Trophoblast cell (in vitro differentiated cells and primary cell): ENCODE measurements around the gene RNF38.

ENCODE experiments used
- DNase-seq, 2 donors: peaks; one replicate each; pipeline ENCODE4 v3.0.0-alpha.2; 2016
- H2AFZ ChIP-seq: 2 replicates; pipeline ENCODE4 v1.6.1; 2013; ENCODE audit warnings: low read length, moderate library complexity, mild to moderate bottlenecking; ENCODE audit not compliant: insufficient read depth, poor library complexity
- H2AK5ac ChIP-seq: 2 replicates; pipeline ENCODE4 v1.6.1; 2013; ENCODE audit warnings: mild to moderate bottlenecking, low read length
- H2BK120ac ChIP-seq: 2 replicates; pipeline ENCODE4 v1.6.1; 2013; ENCODE audit warnings: low read length, mild to moderate bottlenecking, moderate library complexity; ENCODE audit not compliant: insufficient read depth, poor library complexity
- H2BK12ac ChIP-seq: 2 replicates; pipeline ENCODE4 v1.6.1; 2013; ENCODE audit warnings: mild to moderate bottlenecking, low read length, moderate library complexity
- H2BK5ac ChIP-seq: 2 replicates; pipeline ENCODE4 v1.6.1; 2013; ENCODE audit warnings: low read length, low read depth, moderate library complexity, mild to moderate bottlenecking; ENCODE audit not compliant: poor library complexity
- H3K14ac ChIP-seq: 2 replicates; pipeline ENCODE4 v1.6.1; 2013; ENCODE audit warnings: mild to moderate bottlenecking, low read length
- H3K18ac ChIP-seq: 2 replicates; pipeline ENCODE4 v1.6.1; 2013; ENCODE audit warnings: mild to moderate bottlenecking, low read length
- H3K23ac ChIP-seq: 2 replicates; pipeline ENCODE4 v1.6.1; 2013; ENCODE audit warnings: low read length
- H3K27ac ChIP-seq: 2 replicates; pipeline ENCODE4 v1.5.1; 2013; ENCODE audit warnings: low read depth, mild to moderate bottlenecking, inconsistent platforms, low read length, moderate library complexity
- H3K27me3 ChIP-seq: 2 replicates; pipeline ENCODE4 v1.6.1; 2013; ENCODE audit warnings: inconsistent platforms, mild to moderate bottlenecking, low read length, moderate library complexity; ENCODE audit not compliant: insufficient read depth
- H3K36me3 ChIP-seq, 2 experiments: 1 replicate in 1 of 2; 2 replicates in 1 of 2; pipeline ENCODE4 v1.6.1; 2013; ENCODE audit warnings: low read length in 2 of 2, mild to moderate bottlenecking in 2 of 2, moderate library complexity in 1 of 2; ENCODE audit not compliant: insufficient read depth in 2 of 2, control insufficient read depth in 1 of 2
- H3K4ac ChIP-seq: 2 replicates; pipeline ENCODE4 v1.6.1; 2013; ENCODE audit warnings: low read depth, mild to moderate bottlenecking, low read length, moderate library complexity
- H3K4me1 ChIP-seq, 2 experiments: 1 replicate in 1 of 2; 2 replicates in 1 of 2; pipeline ENCODE4 v1.6.1; 2013; ENCODE audit warnings: low read length in 2 of 2, mild to moderate bottlenecking in 2 of 2, moderate library complexity in 1 of 2; ENCODE audit not compliant: insufficient read depth in 2 of 2, control insufficient read depth in 1 of 2
- H3K4me2 ChIP-seq: 2 replicates; pipeline ENCODE4 v1.6.1; 2013; ENCODE audit warnings: inconsistent platforms, mild to moderate bottlenecking, low read length, moderate library complexity
- H3K4me3 ChIP-seq: 2 replicates; pipeline ENCODE4 v1.5.1; 2013; ENCODE audit warnings: mild to moderate bottlenecking, low read depth, low read length, inconsistent platforms
- H3K79me1 ChIP-seq: one replicate; pipeline ENCODE4 v1.6.1; 2013; ENCODE audit warnings: low read length
- H3K79me2 ChIP-seq: 2 replicates; pipeline ENCODE4 v1.6.1; 2013; ENCODE audit warnings: low read length, mild to moderate bottlenecking; ENCODE audit not compliant: control insufficient read depth, insufficient read depth, poor library complexity
- H3K9ac ChIP-seq: 2 replicates; pipeline ENCODE4 v1.6.1; 2013; ENCODE audit warnings: mild to moderate bottlenecking, low read length
- H3K9me3 ChIP-seq: 2 replicates; pipeline ENCODE4 v1.6.1; 2013; ENCODE audit warnings: low read depth, mild to moderate bottlenecking, control low read depth, inconsistent platforms, low read length; ENCODE audit not compliant: insufficient read depth
- H4K12ac ChIP-seq: 2 replicates; pipeline ENCODE4 v1.6.1; 2013; ENCODE audit warnings: low read depth, mild to moderate bottlenecking, low read length, moderate library complexity
- H4K8ac ChIP-seq: 2 replicates; pipeline ENCODE4 v1.6.1; 2013; ENCODE audit warnings: low read depth, mild to moderate bottlenecking, low read length, moderate library complexity
- H4K91ac ChIP-seq: one replicate; pipeline ENCODE4 v1.6.1; 2013; ENCODE audit warnings: low read depth, mild to moderate bottlenecking, low read length, moderate library complexity
- WGBS: extraction: QIAGEN DNeasy Blood & Tissue Kit; methylation state at CpG from one replicate; pipeline ENCODE4 v1.1.7; 2013; ENCODE audit warnings: missing lambda C conversion rate; ENCODE audit not compliant: insufficient read length, insufficient coverage; ENCODE audit errors: extremely low coverage; 5-methylcytosine and 5-hydroxymethylcytosine counted together

The RNF38 gene

GRCh38 chr9:36293918-36294317 is 106.2 kb downstream of the RNF38 start:
- DNase-seq = peak; percentile 98 to 99
- no peaks in the 10 kb centered on the region for H3K36me3 ChIP-seq
- H3K79me2 ChIP-seq = no peaks in the 10 kb centered on the region
- H3K23ac ChIP-seq = no peak overlapping the region
- H4K91ac ChIP-seq = no peak overlapping the region
- H3K9me3 ChIP-seq = no peaks in the 10 kb centered on the region
- H3K79me1 ChIP-seq = peaks cover 7% of the 10 kb centered on the region
- no peaks in the 10 kb centered on the region for H3K27me3 ChIP-seq
- no CpG with 5 or more reads among the region's 5 CpGs for WGBS
- H2BK120ac ChIP-seq = no peak overlapping the region
- no peak overlapping the region for H3K27ac ChIP-seq
- H3K4ac ChIP-seq = no peak overlapping the region
- no peak overlapping the region for H3K14ac ChIP-seq
- H4K8ac ChIP-seq = no peak overlapping the region
- H3K4me3 ChIP-seq = no peak overlapping the region
- no peak overlapping the region for H2BK12ac ChIP-seq
- no peak overlapping the region for H2BK5ac ChIP-seq
- H3K9ac ChIP-seq = no peak overlapping the region
- H3K4me2 ChIP-seq = no peak overlapping the region
- H3K18ac ChIP-seq = no peak overlapping the region
- no peak overlapping the region for H2AFZ ChIP-seq
- H3K4me1 ChIP-seq = peaks cover 11 to 12% of the 10 kb centered on the region in 2 experiments
- H2AK5ac ChIP-seq = no peak overlapping the region
- H4K12ac ChIP-seq = no peak overlapping the region

GRCh38 chr9:36293171-36293570 is 106.9 kb downstream of the RNF38 start:
- Histone ChIP-seq H3K79me1 (peaks cover 13% of the 10 kb centered on the region), H3K4me1 (peaks cover 15 to 17% of the 10 kb centered on the region in 2 experiments), H3K36me3 (no peaks in the 10 kb centered on the region), H3K27ac (peak overlapping the region; percentile 12), H3K9me3 (no peaks in the 10 kb centered on the region), H3K79me2 (no peaks in the 10 kb centered on the region), H2AK5ac (no peak overlapping the region), H4K12ac (no peak overlapping the region), H3K23ac (no peak overlapping the region), H3K27me3 (no peaks in the 10 kb centered on the region), H4K91ac (peak overlapping the region; percentile 11), H3K14ac (peak overlapping the region; percentile 0), H2AFZ (no peak overlapping the region), H2BK120ac (no peak overlapping the region), H3K9ac (no peak overlapping the region), H3K4me3 (no peak overlapping the region), H2BK5ac (no peak overlapping the region), H2BK12ac (peak overlapping the region; percentile 44), H3K4ac (no peak overlapping the region), H3K18ac (no peak overlapping the region), H4K8ac (no peak overlapping the region), H3K4me2 (no peak overlapping the region)
- WGBS = no CpG with 5 or more reads among the region's 7 CpGs
- DNase-seq = peak; percentile 85 to 92

- H3K79me2 ChIP-seq = no peaks in the 10 kb centered on the region
- H2AFZ ChIP-seq = no peak overlapping the region
- peaks cover 13% of the 10 kb centered on the region for H3K79me1 ChIP-seq
- H3K18ac ChIP-seq = peak overlapping the region; percentile 2
- peak overlapping the region; percentile 45 for H2BK120ac ChIP-seq
- H3K36me3 ChIP-seq = no peaks in the 10 kb centered on the region
- peak overlapping the region; percentile 25 for H2AK5ac ChIP-seq
- H2BK12ac ChIP-seq = peak overlapping the region; percentile 44
- no peak overlapping the region for H3K23ac ChIP-seq
- no peaks in the 10 kb centered on the region for H3K27me3 ChIP-seq
- H4K91ac ChIP-seq = peak overlapping the region; percentile 5
- no peak overlapping the region for H3K9ac ChIP-seq
- H3K9me3 ChIP-seq = no peaks in the 10 kb centered on the region
- DNase-seq = peak in 1 of 2 donors; percentile 59
- H3K27ac ChIP-seq = no peak overlapping the region
- H3K14ac ChIP-seq = peak overlapping the region; percentile 2
- no CpG with 5 or more reads among the region's 12 CpGs for WGBS
- H3K4me3 ChIP-seq = no peak overlapping the region
- peaks cover 18 to 22% of the 10 kb centered on the region in 2 experiments for H3K4me1 ChIP-seq
- H4K12ac ChIP-seq = no peak overlapping the region
- no peak overlapping the region for H4K8ac ChIP-seq
- H3K4me2 ChIP-seq = no peak overlapping the region
- H2BK5ac ChIP-seq = no peak overlapping the region
- H3K4ac ChIP-seq = no peak overlapping the region
These were observed 107.4 kb downstream of the RNF38 start for GRCh38 chr9:36292641-36293040.

- no peak overlapping the region for H3K18ac ChIP-seq
- H3K79me2 ChIP-seq = no peaks in the 10 kb centered on the region
- no peak overlapping the region for H2AK5ac ChIP-seq
- no CpG with 5 or more reads among the region's 3 CpGs for WGBS
- no peaks in the 10 kb centered on the region for H3K36me3 ChIP-seq
- H3K79me1 ChIP-seq = peaks cover 13% of the 10 kb centered on the region
- H3K4me1 ChIP-seq = peaks cover 18 to 23% of the 10 kb centered on the region in 2 experiments
- H2BK120ac ChIP-seq = no peak overlapping the region
- no peak overlapping the region for H4K8ac ChIP-seq
- H3K27me3 ChIP-seq = no peaks in the 10 kb centered on the region
- H3K23ac ChIP-seq = no peak overlapping the region
- no peak overlapping the region for H3K4me2 ChIP-seq
- no peak overlapping the region for H2BK5ac ChIP-seq
- no peak overlapping the region for H3K4ac ChIP-seq
- H3K14ac ChIP-seq = no peak overlapping the region
- H3K9me3 ChIP-seq = no peaks in the 10 kb centered on the region
- H2BK12ac ChIP-seq = no peak overlapping the region
- no peak overlapping the region for H4K91ac ChIP-seq
- no peak overlapping the region for H3K4me3 ChIP-seq
- H3K9ac ChIP-seq = no peak overlapping the region
- H3K27ac ChIP-seq = no peak overlapping the region
- no peak for DNase-seq
- no peak overlapping the region for H2AFZ ChIP-seq
- H4K12ac ChIP-seq = no peak overlapping the region
These were observed 109.1 kb downstream of the RNF38 start for GRCh38 chr9:36290996-36291395.
